ENCODE measurements around the gene LPCAT2.

The LPCAT2 gene

GRCh38 chr16:55570159-55570558 lies 61.3 kb downstream of the LPCAT2 start:
- Histone ChIP-seq H3K27me3 (ENCODE audit: insufficient read depth, low read length) (no peaks in the 10 kb centered on the region), H3K36me3 (ENCODE audit: insufficient read depth, low read length) (no peaks in the 10 kb centered on the region), H2AFZ (ENCODE audit: low read length, unreplicated experiment) (no peak overlapping the region), H3K79me2 (ENCODE audit: control insufficient read depth, insufficient read depth, low read length, unreplicated experiment) (no peaks in the 10 kb centered on the region), H3K4me1 (ENCODE audit: control insufficient read depth, insufficient read depth, low read length, unreplicated experiment) (peaks cover 27% of the 10 kb centered on the region), H3K4me3 (ENCODE audit: low read depth, low read length) (no peak overlapping the region), H3K27ac (ENCODE audit: low read depth, low read length) (no peak overlapping the region)

GRCh38 chr16:55571191-55571897 lies 62.5 kb downstream of the LPCAT2 start:
- H3K27ac ChIP-seq (ENCODE audit: low read depth, low read length), result no peak overlapping the region
- peaks cover 27% of the 10 kb centered on the region for H3K4me1 ChIP-seq (ENCODE audit: control insufficient read depth, insufficient read depth, low read length, unreplicated experiment)
- no peak overlapping the region for H3K4me3 ChIP-seq (ENCODE audit: low read depth, low read length)
- no peak overlapping the region for H2AFZ ChIP-seq (ENCODE audit: low read length, unreplicated experiment)
- H3K36me3 ChIP-seq (ENCODE audit: insufficient read depth, low read length), result no peaks in the 10 kb centered on the region
- no peaks in the 10 kb centered on the region for H3K79me2 ChIP-seq (ENCODE audit: control insufficient read depth, insufficient read depth, low read length, unreplicated experiment)
- no peaks in the 10 kb centered on the region for H3K27me3 ChIP-seq (ENCODE audit: insufficient read depth, low read length)

GRCh38 chr16:55572439-55572838 lies 63.6 kb downstream of the LPCAT2 start:
- H3K36me3 ChIP-seq (ENCODE audit: insufficient read depth, low read length), result no peaks in the 10 kb centered on the region
- H2AFZ ChIP-seq (ENCODE audit: low read length, unreplicated experiment), result no peak overlapping the region
- no peak overlapping the region for H3K27ac ChIP-seq (ENCODE audit: low read depth, low read length)
- H3K4me3 ChIP-seq (ENCODE audit: low read depth, low read length), result no peak overlapping the region
- peaks cover 22% of the 10 kb centered on the region for H3K4me1 ChIP-seq (ENCODE audit: control insufficient read depth, insufficient read depth, low read length, unreplicated experiment)
- no peaks in the 10 kb centered on the region for H3K79me2 ChIP-seq (ENCODE audit: control insufficient read depth, insufficient read depth, low read length, unreplicated experiment)
- H3K27me3 ChIP-seq (ENCODE audit: insufficient read depth, low read length), result no peaks in the 10 kb centered on the region

- no peak overlapping the region for H3K4me3 ChIP-seq (ENCODE audit: low read depth, low read length)
- no peaks in the 10 kb centered on the region for H3K27me3 ChIP-seq (ENCODE audit: insufficient read depth, low read length)
- 0 out of 2 replicates have a peak, but pooled peaks cover 5% of the 10 kb centered on the region for H3K36me3 ChIP-seq (ENCODE audit: insufficient read depth, low read length)
- no peak overlapping the region for H3K27ac ChIP-seq (ENCODE audit: low read depth, low read length)
- no peaks in the 10 kb centered on the region for H3K4me1 ChIP-seq (ENCODE audit: control insufficient read depth, insufficient read depth, low read length, unreplicated experiment)
- no peaks in the 10 kb centered on the region for H3K79me2 ChIP-seq (ENCODE audit: control insufficient read depth, insufficient read depth, low read length, unreplicated experiment)
- no peak overlapping the region for H2AFZ ChIP-seq (ENCODE audit: low read length, unreplicated experiment)
These were observed 65.9 kb downstream of the LPCAT2 start for GRCh38 chr16:55574811-55575210.

- Histone ChIP-seq H3K4me1 (ENCODE audit: control insufficient read depth, insufficient read depth, low read length, unreplicated experiment) (no peaks in the 10 kb centered on the region), H3K4me3 (ENCODE audit: low read depth, low read length) (no peak overlapping the region), H2AFZ (ENCODE audit: low read length, unreplicated experiment) (no peak overlapping the region), H3K27me3 (ENCODE audit: insufficient read depth, low read length) (no peaks in the 10 kb centered on the region), H3K27ac (ENCODE audit: low read depth, low read length) (no peak overlapping the region), H3K36me3 (ENCODE audit: insufficient read depth, low read length) (0 out of 2 replicates have a peak, but pooled peaks cover 7% of the 10 kb centered on the region), H3K79me2 (ENCODE audit: control insufficient read depth, insufficient read depth, low read length, unreplicated experiment) (no peaks in the 10 kb centered on the region)
These were observed 66.6 kb downstream of the LPCAT2 start for GRCh38 chr16:55575496-55575895.

- Histone ChIP-seq H2AFZ (ENCODE audit: low read length, unreplicated experiment) (no peak overlapping the region), H3K36me3 (ENCODE audit: insufficient read depth, low read length) (0 out of 2 replicates have a peak, but pooled peaks cover 7% of the 10 kb centered on the region), H3K27me3 (ENCODE audit: insufficient read depth, low read length) (no peaks in the 10 kb centered on the region), H3K4me3 (ENCODE audit: low read depth, low read length) (no peak overlapping the region), H3K27ac (ENCODE audit: low read depth, low read length) (no peak overlapping the region), H3K79me2 (ENCODE audit: control insufficient read depth, insufficient read depth, low read length, unreplicated experiment) (no peaks in the 10 kb centered on the region), H3K4me1 (ENCODE audit: control insufficient read depth, insufficient read depth, low read length, unreplicated experiment) (no peaks in the 10 kb centered on the region)
These were observed 67.5 kb downstream of the LPCAT2 start for GRCh38 chr16:55576384-55576783.

GRCh38 chr16:55577887-55578286 lies 69.0 kb downstream of the LPCAT2 start:
- no peak overlapping the region for H2AFZ ChIP-seq (ENCODE audit: low read length, unreplicated experiment)
- no peaks in the 10 kb centered on the region for H3K27me3 ChIP-seq (ENCODE audit: insufficient read depth, low read length)
- no peak overlapping the region for H3K4me3 ChIP-seq (ENCODE audit: low read depth, low read length)
- H3K36me3 ChIP-seq (ENCODE audit: insufficient read depth, low read length), result 0 out of 2 replicates have a peak, but pooled peaks cover 7% of the 10 kb centered on the region
- H3K27ac ChIP-seq (ENCODE audit: low read depth, low read length), result no peak overlapping the region
- H3K4me1 ChIP-seq (ENCODE audit: control insufficient read depth, insufficient read depth, low read length, unreplicated experiment), result no peaks in the 10 kb centered on the region
- H3K79me2 ChIP-seq (ENCODE audit: control insufficient read depth, insufficient read depth, low read length, unreplicated experiment), result no peaks in the 10 kb centered on the region

- no peaks in the 10 kb centered on the region for H3K4me1 ChIP-seq (ENCODE audit: control insufficient read depth, insufficient read depth, low read length, unreplicated experiment)
- no peaks in the 10 kb centered on the region for H3K36me3 ChIP-seq (ENCODE audit: insufficient read depth, low read length)
- H3K4me3 ChIP-seq (ENCODE audit: low read depth, low read length), result no peak overlapping the region
- H3K27ac ChIP-seq (ENCODE audit: low read depth, low read length), result no peak overlapping the region
- H2AFZ ChIP-seq (ENCODE audit: low read length, unreplicated experiment), result no peak overlapping the region
- 0 out of 2 replicates have a peak, but pooled peaks cover 6% of the 10 kb centered on the region for H3K27me3 ChIP-seq (ENCODE audit: insufficient read depth, low read length)
- no peaks in the 10 kb centered on the region for H3K79me2 ChIP-seq (ENCODE audit: control insufficient read depth, insufficient read depth, low read length, unreplicated experiment)
These were observed 76.8 kb downstream of the LPCAT2 start for GRCh38 chr16:55585631-55586030.

GRCh38 chr16:55588799-55589198 lies 79.9 kb downstream of the LPCAT2 start:
- Histone ChIP-seq H3K27me3 (ENCODE audit: insufficient read depth, low read length) (peaks cover 31% of the 10 kb centered on the region), H3K79me2 (ENCODE audit: control insufficient read depth, insufficient read depth, low read length, unreplicated experiment) (no peaks in the 10 kb centered on the region), H2AFZ (ENCODE audit: low read length, unreplicated experiment) (no peak overlapping the region), H3K4me1 (ENCODE audit: control insufficient read depth, insufficient read depth, low read length, unreplicated experiment) (no peaks in the 10 kb centered on the region), H3K4me3 (ENCODE audit: low read depth, low read length) (no peak overlapping the region), H3K36me3 (ENCODE audit: insufficient read depth, low read length) (no peaks in the 10 kb centered on the region), H3K27ac (ENCODE audit: low read depth, low read length) (no peak overlapping the region)

GRCh38 chr16:55592306-55592705 lies 83.4 kb downstream of the LPCAT2 start:
- H3K27ac ChIP-seq (ENCODE audit: low read depth, low read length), result no peak overlapping the region
- no peaks in the 10 kb centered on the region for H3K36me3 ChIP-seq (ENCODE audit: insufficient read depth, low read length)
- peaks cover 62% of the 10 kb centered on the region for H3K27me3 ChIP-seq (ENCODE audit: insufficient read depth, low read length)
- H3K4me3 ChIP-seq (ENCODE audit: low read depth, low read length), result no peak overlapping the region
- no peaks in the 10 kb centered on the region for H3K4me1 ChIP-seq (ENCODE audit: control insufficient read depth, insufficient read depth, low read length, unreplicated experiment)
- H3K79me2 ChIP-seq (ENCODE audit: control insufficient read depth, insufficient read depth, low read length, unreplicated experiment), result no peaks in the 10 kb centered on the region
- no peak overlapping the region for H2AFZ ChIP-seq (ENCODE audit: low read length, unreplicated experiment)

GRCh38 chr16:55597928-55598327 lies 89.1 kb downstream of the LPCAT2 start:
- Histone ChIP-seq H2AFZ (ENCODE audit: low read length, unreplicated experiment) (no peak overlapping the region), H3K36me3 (ENCODE audit: insufficient read depth, low read length) (no peaks in the 10 kb centered on the region), H3K79me2 (ENCODE audit: control insufficient read depth, insufficient read depth, low read length, unreplicated experiment) (no peaks in the 10 kb centered on the region), H3K27me3 (ENCODE audit: insufficient read depth, low read length) (peaks cover 47% of the 10 kb centered on the region), H3K27ac (ENCODE audit: low read depth, low read length) (no peak overlapping the region), H3K4me1 (ENCODE audit: control insufficient read depth, insufficient read depth, low read length, unreplicated experiment) (no peaks in the 10 kb centered on the region), H3K4me3 (ENCODE audit: low read depth, low read length) (no peak overlapping the region)

All from ACC112 (cell line).